KBM-7 (cell line): ENCODE data around the gene IRF9.

Source experiments
- DNase-seq: peaks from one replicate; pipeline ENCODE4 v3.0.0-alpha.2; 2015
- in situ Hi-C: fragments of 300-500 bp; cut with MboI; formaldehyde crosslinking; loops from 2 replicates; pipeline ENCODE4 v1.14.3; 2020; ENCODE audit warnings: low sequenced_read_pairs, low pct_unique_long_range_greater_than_20kb, mixed read lengths

Gene IRF9, protein sequence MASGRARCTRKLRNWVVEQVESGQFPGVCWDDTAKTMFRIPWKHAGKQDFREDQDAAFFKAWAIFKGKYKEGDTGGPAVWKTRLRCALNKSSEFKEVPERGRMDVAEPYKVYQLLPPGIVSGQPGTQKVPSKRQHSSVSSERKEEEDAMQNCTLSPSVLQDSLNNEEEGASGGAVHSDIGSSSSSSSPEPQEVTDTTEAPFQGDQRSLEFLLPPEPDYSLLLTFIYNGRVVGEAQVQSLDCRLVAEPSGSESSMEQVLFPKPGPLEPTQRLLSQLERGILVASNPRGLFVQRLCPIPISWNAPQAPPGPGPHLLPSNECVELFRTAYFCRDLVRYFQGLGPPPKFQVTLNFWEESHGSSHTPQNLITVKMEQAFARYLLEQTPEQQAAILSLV

DNA sequence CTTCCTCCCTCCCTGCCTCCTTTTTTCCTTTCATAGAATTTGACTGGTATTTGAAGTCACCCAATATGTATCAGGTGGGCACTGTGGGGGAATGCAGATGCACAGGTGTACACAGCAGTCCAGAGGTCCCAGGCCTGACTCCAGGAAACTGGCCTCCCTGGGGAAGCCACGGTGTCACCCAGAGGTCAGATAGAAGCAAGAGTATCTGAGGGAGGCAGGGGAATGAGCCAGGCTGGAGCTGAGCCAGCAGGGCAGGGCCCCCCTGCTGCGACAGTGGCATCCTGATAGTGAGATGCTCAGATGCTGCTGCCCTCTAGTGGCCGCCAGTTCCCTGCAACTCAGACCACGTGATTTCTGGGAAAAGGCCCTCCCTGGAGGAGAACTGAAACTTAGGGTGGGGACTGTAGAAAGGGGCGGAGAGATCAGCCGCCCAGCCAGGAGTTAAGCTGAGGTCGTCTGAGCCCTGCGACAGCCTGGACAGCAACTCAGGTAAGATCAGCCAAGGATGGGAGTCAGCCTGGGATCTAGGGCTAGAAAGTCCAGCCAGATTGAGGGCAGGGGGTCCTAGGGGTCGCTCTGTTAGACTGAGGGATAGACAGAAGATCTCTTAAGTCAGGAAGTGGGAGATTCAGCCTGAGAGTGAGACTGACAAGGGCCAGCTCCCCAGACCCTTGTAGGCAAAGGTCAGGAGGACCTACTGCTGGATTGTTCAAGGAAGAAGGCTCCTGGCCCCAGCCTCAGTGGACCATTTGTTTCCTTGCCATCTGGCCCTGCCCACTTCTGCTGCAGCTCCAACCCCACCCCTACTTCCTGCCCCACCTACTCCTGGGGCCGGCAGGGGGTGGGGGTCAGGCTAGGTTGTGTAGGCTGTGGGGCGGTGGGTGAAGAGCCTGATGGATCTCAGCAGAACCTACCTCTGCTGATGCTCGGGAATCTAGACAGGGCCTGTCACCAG is at the start of gene IRF9:
Gene IRF9, plus strand, starts transcription at position 416 of the 955 bp plus-strand sequence. CDS start 880 bp downstream, outside the sequence.
- DNase-seq, result peak; percentile 99
- in situ Hi-C loops, result no loop called here

DNA sequence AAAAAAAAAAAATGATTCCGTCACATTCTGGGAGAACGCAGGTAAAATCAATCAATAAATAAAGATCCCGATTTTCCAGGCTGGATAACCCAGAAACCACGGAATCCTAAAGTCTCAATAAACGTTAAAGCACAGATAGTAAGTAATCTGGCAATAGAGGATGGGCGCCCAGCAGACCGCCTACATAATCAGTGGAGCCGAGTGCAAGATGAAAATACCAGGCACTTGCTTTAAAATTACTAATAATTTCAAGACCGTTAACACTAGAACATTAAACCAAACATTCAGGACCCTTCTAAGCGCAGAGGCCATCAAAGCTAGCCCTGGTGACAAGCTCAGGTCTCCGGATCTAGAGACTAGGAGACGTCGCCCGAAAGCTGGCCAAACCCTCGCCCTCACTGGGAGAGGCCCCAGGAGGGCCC is 47.7 kb upstream of the IRF9 start:
- no peak for DNase-seq
- in situ Hi-C loops, result no loop called here

DNA sequence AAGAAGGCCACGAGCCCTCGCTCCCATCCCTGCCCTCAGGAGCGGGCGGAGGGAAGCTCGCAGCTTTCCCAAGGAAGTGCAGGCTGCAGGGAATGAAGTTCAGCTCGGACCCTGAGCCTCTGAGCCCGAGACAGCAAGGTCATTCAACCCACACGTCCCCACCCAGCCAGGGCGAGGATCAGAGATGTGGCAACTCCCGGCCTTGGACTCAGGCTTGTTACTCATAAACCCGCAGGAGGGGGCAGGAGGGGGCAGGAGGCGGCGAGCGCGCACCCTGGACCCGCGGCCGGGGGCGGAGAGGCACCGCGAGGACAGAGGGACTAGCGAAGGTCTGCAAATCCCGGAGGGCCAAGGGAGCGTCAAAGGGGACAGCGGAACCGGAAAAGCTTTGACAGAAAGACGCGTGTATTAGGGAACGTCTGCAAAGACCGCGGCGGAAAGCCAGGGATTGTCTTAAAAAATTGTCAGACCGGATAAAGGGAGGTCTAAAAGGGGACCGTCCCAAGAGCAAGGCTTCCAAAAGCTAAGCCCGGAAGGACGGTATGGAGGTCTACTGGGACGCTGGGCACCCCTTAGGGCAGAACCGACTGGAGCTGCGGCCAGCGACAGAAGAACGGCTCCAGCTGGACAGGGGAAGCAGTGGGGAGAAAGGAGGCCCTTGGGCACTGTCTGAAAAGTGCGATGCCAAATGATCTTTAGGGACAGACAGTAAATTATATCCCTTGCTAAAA is 47.1 kb upstream of the IRF9 start:
- peak; percentile 95 for DNase-seq
- in situ Hi-C loops, result no loop called here

DNA sequence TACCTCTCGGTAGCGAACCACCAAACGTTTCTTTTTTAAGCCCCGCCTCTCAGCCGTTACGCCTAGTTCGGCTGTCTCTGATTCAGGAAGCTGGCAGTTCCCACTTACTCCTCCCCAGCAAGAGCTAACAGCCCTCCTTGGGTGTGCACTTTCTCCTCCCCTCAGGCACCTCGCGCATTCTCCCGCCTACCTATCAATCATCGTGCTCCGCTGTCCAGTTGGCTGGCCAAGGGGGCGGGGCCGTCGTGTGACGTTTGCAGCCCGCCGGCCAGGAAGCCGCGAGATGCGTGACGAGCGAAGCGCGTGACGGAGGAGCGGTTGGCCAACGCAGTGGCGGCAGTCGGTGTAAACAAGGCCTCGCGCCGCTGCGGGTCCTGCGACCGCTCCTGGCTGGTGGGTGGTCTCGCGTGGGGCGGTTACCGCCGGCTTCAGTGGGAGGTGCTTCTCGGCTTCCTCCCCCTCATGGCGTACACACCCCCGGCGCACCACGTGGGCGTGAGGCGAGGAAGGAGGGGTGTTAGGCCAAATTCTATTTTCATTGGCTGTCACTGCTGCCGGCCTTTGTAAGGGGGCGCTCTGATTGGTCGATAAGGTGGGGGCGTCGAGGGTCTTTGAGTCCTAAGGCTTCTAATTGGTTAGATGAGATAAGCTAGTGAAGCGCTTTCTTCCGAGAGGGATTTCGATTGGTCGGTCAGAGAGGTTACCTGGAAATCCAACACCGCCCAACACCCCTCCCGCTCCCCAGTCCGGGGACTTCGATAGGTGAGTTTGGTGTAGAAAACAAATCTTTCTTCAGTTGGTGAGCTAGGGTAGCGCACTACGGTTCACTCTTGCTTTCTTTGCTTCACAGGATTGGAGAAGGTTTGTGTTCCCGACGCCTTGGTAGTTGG is 46.3 kb upstream of the IRF9 start, which contains the start of the genes DCAF11 and NRL:
Gene DCAF11, plus strand, starts transcription at position 246 of the 890 bp plus-strand sequence. CDS start 818 bp downstream, outside the sequence.
Gene NRL, minus strand, starts transcription at position 418 of the 890 bp plus-strand sequence. CDS start 32,101 bp downstream, outside the sequence.
- in situ Hi-C loops, result no loop called here

DNA sequence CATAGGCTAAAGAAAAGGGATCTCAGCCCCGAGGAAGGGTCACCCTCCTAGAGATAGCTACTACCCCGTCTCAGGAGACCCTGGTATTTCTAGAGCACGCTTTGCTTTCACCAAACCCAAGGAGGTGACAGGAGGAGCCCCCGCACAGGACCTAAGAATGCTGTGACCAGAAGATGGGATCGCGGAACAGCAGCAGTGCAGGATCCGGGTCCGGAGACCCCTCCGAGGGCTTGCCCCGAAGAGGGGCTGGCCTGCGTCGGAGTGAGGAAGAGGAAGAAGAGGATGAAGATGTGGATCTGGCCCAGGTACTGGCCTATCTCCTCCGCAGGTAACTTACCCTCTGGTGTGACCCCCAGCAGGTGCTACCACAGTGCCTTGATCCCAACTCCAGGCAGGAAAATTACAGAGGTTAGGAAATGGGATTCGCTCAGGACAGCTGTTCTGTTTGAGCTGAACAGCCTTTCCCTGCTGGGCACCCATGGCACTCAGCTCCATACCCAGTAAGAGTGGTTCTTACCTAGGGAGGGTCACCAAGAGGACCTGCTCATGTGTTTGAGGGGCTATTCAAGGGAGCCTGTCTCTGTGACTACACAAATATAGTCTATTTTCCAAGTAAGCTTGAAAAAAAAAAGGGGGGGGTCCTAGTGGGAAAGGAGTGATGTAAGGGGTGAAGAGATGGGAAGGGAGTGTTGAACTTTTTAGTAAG is 45.5 kb upstream of the IRF9 start:
- no peak for DNase-seq

More for the DNA sequence above, 46.3 kb upstream of the IRF9 start, which contains the start of the genes DCAF11 and NRL:
- DNase-seq, result peak; percentile 100

DNA sequence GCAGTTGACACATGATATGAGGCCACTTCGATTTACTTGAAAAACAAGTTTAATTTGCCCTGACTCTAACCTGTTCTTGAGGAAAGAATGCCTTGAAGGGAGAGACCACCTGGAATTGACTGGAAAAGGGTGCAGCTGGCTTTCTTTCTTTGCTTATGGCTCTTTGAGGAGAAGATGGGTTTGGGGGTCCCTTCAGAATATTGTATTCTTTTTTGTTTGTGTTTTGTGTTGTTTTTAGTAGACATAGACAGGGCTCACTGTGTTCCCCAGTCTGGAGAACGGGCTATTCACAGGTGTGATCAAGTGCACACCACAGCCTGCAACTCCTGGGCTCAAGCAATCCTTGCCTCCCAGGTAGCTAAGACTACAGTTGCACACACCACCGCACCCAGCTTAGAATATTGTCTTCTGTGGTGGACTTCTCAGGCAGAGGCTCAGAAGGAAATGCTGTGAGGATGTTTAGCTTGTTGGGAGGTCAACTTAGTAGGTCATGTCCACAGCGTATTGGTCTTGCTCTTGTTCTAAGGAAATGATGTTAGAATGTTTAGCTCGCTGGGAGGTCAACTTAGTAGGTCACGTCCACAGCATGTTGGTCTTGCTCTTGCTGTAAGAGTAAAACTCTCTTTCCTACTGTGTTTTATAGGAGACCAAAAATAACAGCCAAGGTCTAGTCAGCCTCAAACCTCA is 44.8 kb upstream of the IRF9 start:
- in situ Hi-C loops, result no loop called here

More for the DNA sequence above, 45.5 kb upstream of the IRF9 start:
- in situ Hi-C loops, result no loop called here

DNA sequence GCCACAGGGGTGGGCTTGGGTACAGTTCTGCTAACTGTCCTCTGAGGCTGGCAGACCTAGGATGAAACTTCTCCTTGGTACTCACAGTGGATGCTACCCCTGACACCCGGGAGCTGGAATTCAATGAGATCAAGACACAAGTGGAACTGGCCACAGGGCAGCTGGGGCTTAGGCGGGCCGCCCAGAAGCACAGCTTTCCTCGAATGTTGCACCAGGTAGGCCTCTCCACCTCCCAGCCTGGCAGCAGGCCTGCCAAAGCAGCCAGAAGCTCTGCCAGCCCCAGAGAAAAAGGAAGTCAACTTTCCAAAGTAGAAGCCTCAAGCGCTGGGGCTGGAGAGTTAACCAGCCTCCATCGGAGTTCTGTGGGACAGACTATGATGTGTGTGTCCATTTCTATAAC is 43.9 kb upstream of the IRF9 start:
- DNase-seq, result no peak
- in situ Hi-C loops, result no loop called here

More for the DNA sequence above, 44.8 kb upstream of the IRF9 start:
- no peak for DNase-seq

DNA sequence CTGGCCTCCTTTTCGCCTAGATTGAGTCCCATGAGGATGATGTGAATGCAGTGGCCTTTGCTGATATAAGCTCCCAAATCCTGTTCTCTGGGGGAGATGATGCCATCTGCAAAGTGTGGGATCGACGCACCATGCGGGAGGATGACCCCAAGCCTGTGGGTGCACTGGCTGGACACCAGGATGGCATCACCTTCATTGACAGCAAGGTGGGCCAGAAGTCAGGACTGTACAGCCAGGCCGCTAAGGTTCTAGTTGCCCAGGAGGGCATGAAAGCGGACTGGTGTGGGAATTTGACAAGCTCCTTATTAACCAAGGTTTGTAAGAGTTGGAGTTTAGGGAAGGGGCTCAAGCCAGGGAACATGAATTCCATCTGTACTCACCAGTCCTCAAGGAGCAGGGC is 41.4 kb upstream of the IRF9 start:
- no peak for DNase-seq
- in situ Hi-C loops, result no loop called here

DNA sequence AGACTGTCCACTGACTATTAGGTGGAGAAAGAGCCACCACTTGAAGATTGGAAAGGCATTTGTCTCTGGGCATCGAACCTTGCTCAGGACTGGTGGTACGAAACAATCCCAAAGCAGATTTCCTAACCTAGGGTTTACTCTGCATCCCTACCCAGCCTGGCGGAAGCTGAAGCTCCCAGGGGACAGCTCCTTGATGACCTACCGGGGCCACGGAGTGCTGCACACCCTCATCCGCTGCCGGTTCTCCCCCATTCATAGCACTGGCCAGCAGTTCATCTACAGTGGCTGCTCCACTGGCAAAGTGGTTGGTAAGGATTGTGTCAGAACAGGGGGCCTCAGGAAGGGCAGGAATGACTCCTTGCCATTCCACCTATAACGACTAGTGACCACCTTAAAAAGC is 39.9 kb upstream of the IRF9 start:
- in situ Hi-C loops, result no loop called here

DNA sequence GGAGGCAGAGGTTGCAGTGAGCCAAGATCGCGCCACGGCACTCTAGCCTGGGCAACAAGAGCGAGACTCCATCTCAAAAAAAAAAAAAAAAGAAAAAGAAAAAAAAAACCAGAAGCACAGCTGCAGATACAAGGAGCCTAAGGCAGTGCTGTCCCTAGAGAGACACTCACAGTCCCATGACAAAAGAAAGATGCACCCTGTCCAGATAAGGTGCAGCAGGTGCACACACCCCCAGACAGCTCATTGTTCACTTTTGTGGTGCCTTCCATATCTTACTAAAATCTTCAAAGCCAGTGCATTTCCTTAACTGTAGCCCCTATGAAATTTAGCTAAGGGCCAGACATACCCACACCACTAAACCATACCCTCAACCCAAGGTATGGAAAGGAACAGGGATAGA is 38.6 kb upstream of the IRF9 start:
- in situ Hi-C loops, result no loop called here
- DNase-seq, result no peak

More for the DNA sequence above, 39.9 kb upstream of the IRF9 start:
- no peak for DNase-seq

DNA sequence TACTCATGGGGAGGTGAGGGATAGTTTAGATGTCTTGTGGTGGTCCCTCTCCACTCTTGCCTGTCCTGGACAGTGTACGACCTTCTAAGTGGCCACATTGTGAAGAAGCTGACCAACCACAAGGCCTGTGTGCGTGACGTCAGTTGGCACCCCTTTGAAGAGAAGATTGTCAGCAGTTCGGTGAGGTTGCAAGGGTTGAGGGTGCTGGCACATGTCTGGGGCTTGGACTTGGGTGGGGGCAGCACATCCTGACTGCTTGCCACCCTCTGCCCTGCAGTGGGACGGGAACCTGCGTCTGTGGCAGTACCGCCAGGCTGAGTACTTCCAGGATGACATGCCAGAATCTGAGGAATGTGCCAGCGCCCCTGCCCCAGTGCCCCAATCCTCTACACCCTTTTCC is 38.2 kb upstream of the IRF9 start:
- in situ Hi-C loops, result no loop called here
- DNase-seq, result no peak

DNA sequence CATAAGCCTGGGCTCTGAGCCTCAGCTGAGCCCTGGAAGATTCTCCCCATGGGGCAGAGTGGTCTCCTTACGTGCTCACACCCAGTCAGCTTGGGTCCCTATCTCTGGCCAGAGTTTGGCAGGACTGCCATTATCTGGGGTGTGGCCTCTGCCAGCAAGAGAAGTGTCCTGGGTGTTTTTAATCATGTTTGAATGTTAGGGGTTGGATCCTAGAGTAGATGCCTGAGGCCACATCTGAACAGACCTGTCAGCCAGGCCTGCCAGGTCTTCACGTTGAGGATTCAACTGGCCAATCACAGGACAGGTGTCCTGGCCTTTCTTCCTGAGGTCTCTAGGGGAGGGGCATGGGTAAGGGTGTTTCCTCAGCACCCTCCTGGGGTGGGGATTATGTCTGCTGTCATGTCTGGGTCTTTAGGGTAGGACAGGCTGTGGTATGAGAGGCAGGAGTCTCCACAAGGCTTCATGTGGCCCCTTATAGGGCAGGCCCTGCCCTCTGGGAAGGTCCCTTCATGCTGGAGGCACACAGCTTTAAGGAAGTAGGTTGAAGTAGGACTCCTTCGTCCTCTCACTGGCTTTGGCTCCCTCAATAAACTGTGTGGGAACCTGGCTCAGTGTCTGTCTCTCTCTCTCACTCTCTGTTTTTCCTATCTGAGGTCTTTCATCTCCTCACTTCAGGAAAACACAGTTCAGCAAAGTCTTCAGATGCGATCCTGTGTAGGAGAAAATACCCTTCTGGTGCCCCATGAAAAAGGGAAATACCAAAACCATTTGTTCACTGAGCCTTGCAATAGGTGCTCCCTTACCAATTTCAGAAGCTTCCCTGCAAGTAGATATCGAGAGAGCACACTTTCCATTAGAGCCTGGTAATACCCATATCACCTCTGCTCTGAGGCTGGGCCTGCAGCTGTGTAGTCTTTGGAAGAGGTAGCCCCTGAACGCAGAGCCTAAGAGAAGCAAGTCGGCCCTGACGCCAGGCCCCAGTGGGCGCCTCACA is 37.3 kb upstream of the IRF9 start:
- DNase-seq, result no peak
- in situ Hi-C loops, result no loop called here

DNA sequence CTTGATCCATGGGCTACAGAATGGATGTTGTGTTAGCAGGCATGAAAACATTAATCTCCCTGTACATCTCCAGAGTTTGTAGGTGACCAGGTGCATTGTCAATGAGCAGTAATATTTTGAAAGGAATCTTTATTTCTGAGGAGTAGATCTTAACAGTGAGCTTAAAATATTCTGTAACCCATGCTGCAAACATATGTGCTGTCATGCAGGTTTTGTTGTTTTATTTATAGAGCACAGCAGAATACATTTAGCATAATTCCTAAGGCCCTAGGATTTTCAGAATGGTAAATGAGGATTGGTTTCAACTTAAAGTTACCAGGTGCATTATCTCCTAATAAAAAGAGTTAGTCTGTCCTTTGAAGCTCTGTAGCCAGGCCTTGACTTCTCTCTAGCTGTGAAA is 34.1 kb upstream of the IRF9 start:
- DNase-seq, result no peak
- in situ Hi-C loops, result no loop called here

DNA sequence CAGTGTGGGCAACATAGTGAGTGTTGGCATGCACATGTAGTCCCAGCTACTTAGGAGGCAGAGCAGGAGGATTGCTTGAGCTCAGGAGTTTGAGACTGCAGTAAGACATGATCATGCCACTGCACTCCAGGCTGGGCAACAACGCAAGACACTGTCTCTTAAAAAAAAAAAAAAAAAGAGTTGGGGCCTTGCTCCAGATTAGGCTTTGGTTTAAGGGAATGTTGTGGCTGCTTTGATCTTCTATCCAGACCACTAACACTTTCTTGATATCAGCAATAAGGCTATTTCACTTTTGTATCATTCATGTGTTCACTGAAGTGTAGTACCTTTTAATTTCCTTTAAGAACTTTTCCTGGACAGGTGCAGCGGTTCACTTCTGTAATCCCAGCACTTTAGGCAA is 33.4 kb upstream of the IRF9 start:
- in situ Hi-C loops, result no loop called here
- no peak for DNase-seq

DNA sequence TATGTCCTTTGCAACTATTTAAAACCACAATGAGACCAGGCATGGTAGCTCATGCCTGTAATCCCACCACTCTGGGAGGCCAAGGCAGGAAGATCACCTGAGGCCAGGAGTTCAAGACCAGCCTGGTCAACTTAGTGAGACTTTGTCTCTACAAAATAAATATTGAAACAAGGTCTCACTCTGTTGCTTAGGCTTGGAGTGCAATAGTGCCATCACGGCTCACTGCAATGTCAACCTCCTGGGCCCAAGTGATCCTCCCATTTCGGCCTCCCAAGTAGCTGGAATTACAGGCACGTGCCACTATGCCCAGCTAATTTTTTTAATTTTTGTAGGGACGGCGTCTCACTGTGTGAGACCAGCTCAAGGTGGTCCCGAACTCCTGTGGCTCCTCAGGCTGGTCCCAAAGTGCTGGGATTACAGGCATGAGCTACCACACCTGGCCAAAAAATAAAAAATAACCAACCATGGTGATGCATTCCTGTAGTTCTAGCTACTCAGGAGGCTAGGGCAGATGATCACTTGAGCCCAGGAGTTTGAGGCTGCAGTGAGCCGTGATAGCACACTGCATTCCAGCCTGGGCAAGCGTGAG is 31.6 kb upstream of the IRF9 start:
- in situ Hi-C loops, result no loop called here

DNA sequence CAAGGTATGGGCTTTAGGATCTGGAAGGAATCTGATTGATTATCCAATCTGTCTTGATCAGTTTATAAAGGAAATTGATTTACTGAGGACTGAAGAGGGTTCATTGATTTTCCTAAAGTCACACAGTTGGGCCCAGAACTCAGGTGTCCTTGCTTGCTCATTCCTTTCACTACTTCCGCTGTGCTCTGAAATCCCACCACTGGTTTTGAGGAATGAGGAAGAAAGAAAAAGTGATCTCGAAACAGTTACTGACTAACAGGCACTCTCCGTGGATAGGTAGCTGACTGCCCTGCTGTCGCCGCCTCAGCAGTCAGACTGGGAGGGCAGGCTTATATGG is 30.7 kb upstream of the IRF9 start, which contains the start of gene FITM1:
Gene FITM1, plus strand, starts transcription at position 280 of the 337 bp plus-strand sequence. CDS start 905 bp downstream, outside the sequence.
- in situ Hi-C loops, result no loop called here
- DNase-seq, result no peak

More for the DNA sequence above, 31.6 kb upstream of the IRF9 start:
- no peak for DNase-seq
